GM19099 (cell line): Measurements from ENCODE around the gene TMEM208.

Source experiments
- POLR2A ChIP-seq: IDR thresholded peaks from 3 replicates; pipeline ENCODE4 v1.6.1; 2011; ENCODE audit warnings: low read depth; ENCODE audit not compliant: insufficient read length; ENCODE audit errors: extremely low read depth

The TMEM208 gene

DNA sequence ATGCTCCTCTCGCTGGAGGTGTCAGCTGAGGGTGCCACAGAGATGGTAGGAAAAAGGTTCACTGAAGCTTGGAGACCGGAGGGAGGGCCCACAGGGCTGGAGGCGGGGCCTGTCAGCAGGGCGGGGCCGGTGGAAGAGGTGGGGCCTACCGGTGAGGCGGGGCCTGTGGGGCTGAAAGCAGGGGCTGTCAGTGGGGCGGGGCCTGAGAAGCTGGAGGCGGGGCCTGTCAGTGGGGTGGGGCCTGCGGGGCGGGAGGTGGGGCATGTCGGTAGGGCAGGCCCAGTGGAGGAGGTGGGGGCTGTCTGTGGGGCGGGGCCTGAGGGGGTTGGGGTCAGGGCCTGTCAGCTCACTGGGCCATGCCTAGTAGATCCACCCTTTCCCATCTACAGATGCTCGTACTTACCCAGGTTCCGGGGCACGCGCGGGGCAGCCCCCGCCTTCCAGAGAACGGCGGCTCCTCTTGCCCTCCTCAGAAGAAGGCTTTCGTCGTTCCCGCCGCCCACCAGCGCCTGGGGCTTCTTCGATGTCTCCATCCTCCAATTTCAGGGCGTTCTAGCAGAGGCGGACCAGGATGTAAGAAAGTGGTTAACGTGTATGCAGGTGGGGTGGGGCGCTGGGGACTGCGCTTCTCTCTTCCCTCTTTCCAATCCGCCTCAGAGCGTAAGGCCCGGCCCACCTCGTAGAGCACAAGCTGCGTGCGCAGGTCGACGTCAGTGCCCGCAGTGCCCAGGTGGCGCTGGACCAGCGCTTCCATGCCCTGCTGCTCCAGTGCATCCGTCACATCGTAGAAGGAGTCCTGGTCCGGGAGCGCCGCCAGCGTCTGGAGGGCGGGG is 9.8 kb downstream of the TMEM208 start:
- TF ChIP-seq POLR2A = no peak

DNA sequence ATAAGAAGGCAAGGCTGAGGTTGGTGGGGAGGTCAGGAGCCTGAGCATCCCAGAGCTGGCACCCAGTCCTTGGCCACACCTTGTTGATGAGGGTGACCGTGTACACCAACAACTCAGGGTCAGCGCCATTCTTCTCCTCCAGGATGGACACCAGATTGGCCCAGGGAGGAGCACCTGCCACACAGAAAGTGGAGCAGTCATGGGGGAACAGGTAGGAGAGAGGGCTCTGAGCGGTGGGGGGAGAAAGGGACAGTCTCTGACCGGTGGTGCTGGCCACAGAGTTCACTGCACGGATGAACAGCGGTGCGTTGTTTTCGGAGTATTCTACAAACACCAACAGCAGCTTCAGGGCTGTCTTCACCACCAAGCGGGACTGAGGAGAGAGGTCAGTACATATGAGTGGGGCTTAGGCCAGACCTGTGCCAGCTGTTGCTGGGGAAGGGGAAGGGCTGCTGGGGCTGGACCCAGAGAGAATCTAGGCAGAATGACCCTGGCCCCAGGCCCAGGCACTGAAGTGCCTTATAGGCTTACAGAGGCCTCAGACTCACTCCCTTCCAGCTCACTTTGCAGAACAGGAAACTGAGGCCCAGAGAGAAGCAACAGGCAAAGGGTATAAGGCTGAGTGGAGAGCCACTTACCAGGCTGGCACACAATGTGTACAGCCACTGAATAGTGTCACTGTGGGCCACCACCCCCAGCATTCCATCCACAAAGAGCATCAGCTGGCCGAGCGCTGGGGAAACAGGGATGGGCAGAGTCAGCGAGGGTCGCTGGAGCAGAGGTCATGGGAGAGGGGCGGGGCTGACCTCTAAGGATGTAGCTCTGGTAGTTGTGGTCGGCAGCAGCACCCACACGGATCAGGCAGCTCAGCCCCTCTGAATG is 10.7 kb downstream of the TMEM208 start:
- no peak for TF ChIP-seq POLR2A

DNA sequence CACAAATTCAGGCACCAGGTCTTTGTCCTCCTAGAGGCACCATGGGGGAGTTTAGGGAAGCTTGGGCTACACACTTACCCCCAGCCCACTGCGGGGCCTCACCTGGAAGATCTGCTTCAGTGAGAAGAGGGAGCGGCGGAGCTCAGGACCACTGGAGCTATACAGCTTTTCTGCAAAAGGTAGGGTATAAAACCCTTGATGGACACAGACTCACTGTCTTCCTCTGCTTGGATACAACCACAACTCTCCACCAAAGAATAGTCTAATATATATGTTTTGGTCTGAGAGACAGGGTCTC is 11.3 kb downstream of the TMEM208 start:
- no peak for TF ChIP-seq POLR2A

DNA sequence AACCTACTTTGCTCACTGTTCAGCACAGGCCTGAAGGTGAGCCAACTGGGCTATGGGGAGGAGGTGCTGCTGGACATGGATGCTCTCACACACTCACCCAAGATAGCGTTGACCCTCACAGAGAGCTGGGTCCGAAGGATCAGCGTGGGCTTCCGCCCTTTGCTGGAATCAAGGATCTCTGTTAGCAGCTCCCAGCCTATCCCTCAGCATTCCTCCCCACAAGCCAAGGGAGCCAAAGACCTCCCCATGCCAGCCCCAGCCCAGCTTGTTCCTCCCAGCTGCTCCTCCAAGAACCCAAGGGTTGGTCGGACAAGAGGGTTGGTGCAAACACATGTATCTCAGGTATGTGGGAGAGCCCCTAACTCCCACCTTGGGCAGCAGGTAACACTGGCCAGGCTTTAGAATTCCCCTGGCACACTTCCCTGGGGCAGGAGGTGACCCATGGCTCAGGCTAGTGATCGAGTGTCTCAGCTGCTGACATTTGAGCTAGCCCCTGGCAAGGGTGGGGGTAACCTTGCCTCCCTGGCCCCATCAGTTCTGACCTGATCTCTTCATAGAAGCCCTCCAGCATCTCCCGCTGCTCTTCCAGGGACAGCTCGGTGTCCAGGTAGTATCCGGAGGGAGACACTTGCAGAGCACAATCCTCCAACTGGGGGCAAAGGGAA is 12.0 kb downstream of the TMEM208 start:
- TF ChIP-seq POLR2A = no peak

DNA sequence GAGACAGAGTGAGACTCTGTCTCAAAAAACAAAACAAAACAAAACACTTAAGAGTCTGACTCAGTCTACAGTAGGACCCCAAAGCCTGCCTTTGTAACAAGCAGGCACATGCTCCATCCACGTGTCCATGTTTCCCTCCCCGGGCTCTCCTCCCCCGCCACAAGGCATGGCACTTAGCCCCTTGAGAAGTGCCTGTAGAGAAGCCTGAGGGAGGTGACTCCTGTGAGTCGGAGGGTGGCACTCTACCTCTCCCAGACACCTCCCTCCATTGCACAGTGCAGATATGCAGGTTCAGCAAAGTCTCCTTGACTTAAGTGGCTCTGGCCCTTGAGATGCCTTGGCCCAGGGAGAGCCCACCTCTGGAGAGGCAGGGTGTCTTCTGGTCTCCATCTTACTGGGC is 13.6 kb downstream of the TMEM208 start:
- no peak for TF ChIP-seq POLR2A

DNA sequence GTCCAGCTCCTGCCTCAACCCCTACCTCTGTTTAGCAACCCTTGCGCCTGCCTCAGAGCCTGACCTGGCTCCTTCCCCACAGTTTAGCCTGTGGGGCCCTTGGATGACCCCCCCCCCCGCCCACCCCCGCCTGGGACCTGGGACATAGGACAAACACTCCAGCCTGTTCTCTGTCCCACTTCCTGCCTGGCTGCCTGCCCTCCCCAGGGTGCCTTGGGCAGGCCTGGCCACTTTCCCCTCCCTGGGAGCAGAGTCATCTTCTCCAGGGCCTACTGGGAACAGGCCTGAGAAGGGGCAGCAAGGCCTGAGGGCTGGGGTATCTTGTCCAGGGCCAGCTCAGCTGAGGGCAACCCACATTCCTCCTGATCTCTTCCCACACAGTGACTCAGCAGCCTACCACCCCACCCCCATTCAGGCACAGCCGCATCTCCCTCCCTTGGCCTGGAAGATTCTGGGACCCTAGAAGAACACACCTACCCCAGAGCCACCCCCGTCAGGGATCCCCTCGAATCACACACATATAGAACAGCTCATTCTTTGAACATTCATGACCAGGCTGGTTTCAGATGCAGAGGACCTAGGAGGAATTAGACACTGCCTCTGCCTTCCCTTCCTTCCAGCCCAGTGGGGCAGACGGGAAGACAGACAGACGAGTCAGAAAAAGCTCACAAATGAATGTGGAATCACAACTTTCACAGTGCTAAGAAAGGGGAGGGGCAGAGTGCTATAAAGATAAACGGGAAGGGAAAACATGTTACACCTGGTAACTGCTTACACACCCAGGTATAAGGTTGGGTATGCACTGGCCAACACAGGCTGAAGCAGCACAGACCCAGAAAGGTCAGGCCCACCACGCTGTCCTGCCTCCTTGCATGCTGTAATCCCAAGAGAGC is 14.3 kb downstream of the TMEM208 start:
- TF ChIP-seq POLR2A = no peak

DNA sequence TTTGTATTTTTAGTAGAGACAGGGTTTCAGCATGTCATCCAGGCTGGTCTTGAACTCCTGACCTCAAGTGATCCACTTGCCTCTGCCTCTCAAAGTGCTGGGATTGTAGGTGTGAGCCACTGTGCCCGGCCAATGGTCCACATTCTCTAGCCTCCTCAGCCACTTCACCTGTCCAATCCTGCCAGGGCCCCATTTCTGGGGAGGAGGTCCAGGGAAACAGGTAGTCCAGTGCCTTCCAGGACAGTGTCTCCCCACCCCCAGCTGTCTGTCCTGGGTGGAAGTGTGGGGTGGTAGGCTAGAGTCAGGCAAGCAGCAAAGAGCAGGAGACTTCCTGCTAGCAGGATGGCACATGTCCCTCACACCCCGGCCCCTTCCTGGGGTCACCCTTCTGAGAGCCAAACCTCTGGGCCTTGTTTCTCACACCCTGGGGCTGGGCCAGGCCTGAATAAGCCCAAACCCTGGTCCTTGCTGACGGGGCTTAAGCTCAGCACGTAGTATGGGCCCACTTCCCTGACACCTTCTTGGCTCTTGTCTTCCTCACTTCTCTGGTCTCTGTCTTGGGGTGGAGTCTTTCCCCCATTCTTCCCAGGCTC is 15.3 kb downstream of the TMEM208 start:
- TF ChIP-seq POLR2A = no peak

DNA sequence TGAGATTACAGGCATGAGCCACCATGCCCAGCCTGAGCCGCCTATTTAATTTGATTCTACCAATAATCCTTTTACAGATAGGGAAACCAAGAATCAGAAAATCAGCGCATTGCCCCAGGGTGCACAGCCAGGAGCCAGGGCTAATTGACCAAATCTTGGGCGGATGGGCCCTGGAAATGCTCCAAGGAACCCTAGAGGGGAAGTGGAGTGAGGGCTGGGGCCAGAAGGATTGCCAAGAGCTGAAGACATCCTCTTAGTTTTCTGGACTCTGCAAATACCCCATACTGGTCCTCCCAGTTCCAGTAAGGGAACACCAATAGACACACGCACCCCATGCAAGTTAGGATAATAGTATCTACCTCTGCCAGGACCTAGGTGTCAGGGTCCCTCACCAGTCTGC is 16.6 kb downstream of the TMEM208 start:
- TF ChIP-seq POLR2A = no peak

DNA sequence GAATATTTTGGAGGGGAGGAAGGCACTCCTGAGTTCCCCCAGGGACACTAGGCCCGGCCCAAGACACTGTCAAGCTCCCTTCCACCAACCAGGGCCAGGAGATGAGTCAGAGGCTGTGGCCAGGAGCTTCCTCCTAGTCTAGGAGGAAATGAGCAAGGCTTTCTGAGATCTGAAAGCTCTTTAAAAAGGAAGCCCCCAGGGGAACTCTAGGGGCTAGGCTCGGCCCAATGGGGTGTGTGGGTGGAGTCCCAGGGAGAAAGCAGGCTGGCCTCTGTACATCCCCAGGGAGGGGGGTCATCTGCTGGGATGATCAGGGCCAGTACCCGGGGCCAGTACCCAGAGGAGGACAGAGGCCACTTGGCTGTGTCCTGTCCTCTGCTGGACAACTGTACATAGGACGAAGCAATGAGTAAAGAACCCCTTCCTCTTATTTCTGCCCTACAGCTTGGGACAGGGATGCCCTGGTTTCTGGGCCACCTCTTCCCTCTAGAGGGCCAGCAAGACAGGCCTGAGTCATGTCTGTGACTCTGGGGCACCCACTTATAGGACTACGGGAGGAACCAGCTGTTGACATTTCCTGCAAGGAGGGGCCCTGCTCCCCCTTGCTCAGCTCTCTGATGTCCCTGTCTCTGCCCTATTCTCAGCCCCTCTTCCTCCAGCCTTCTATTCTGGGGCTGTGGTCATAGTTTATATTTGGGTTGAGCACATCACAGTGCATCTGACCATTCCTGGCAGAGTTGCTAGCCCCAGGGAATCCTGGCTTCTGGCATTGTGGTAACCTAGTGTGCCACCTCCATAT is 17.7 kb downstream of the TMEM208 start:
- peak; percentile 74 for TF ChIP-seq POLR2A

DNA sequence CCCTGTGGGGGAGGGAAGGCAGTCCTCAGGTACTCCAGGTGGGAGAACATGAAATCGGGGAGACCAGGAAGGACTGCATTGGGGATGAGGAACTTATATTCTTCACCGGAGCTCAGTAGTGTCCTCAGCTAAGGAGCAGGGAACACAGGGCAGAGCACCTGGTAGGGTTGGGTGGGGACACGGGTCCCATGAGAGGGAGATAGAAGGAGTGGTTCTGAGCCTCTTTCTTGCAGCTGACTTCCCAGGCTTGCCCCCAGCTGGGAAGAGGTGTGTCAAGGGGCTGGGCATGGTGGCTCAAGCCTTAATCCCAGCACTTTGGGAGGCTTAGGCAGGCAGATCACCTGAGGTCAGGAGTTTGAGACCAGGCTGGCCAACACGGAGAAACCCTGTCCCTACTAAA is 18.3 kb downstream of the TMEM208 start:
- TF ChIP-seq POLR2A = no peak

DNA sequence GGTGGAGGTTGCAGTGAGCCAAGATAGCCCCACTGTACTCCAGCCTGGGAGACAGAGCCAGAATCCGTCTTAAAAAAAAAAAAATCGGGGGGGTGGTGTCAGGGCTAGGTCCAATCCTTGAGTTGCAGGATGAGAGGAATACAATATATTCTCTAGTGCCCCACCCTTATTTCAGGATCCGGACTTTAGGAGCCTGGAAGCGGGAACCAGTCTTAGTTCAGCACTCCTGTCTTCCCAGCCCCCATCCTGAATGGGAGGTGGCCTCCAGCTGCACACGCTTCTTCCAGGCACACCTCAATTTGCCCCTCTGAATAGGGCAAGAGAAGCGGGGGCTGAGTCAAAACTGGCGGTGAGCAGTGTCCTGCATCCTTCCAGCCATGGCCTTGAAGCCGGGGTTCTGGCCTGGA is 18.7 kb downstream of the TMEM208 start:
- TF ChIP-seq POLR2A = no peak

DNA sequence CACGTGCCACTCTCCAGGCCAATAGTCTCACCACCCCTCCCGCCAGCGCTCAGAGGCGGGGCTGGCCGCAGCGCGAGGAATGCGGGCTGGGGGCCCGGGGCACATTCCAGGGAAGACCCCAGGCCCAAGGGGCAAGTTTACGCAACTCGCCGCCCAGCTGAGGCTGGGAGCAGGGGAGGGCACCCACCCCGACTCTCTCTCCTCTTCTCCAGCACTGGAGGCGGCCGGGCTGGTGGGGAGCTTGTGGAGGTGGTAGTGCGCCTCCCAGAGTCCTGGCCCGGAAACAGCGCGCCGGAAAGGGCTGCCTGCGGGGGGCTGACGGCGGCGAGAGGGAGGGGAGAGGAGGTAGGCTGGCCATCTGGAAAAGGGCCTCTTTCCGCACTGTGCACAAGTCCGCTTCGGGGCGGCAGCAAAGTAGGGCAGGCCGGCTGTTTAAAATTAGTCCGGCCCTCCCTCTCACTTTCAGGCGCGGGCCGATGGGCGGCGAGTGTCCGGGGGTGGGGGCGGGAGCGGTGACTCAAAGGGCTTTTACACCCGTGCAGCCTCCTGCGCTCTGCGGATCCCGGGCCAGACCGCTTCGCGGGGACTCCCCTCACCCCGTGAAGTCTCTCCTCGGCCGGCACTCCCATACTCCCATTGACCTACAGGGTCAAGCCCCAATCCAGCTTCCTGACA is 19.3 kb downstream of the TMEM208 start:
- TF ChIP-seq POLR2A = peak; percentile 55

DNA sequence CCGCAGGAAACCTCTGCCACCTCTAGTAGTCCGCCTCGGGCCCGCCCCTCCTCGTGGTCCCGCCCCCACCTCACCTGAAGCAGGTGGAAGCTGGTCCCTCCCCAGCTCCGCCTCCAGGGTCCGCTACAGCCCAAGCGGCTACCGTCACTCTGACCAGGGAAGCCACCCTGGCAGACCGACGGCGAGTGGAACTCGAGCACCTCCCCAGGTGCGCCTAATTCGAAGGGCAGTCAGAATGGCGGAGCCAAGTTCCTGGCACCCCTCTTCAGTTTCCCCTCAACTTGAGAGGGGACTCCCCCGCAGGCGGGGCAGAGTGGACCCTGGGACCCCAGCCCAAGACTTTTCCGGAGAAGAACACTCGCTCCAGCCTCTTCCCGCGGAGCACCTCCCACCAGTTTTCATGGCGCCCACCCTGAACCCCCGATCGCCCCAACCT is 19.8 kb downstream of the TMEM208 start:
- no peak for TF ChIP-seq POLR2A
